Measurements from ENCODE around the gene MBD3L2B. TPM values are rescaled to one million over a fixed set of nuclear protein-coding genes. Genes with fewer than 3 reads are reported as not detected.
"Not testable (repeated sequence)": the region's sequence is repeated elsewhere in the genome, so short reads cannot be mapped to it uniquely, and the experiment has no call there.

Gene MBD3L2B
- total RNA-seq, 1 experiment from 2014 or later = not detected

DNA sequence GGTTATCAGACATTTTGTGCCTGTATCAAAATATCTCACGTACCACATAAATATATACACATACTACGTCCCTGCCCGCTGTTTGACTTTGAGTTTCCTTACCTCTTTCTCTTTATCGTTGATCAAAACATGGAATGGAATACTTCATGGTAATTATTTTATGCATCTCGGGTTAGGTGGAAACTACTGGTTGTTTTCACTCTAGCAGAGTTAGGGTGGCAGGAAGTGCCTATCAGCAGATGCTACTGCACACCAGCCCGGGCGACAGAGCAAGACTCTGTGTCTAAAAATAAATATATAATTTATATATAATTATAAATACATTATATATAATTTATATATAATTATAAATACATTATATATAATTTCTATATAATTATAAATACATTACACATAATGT is 31.7 kb upstream of the MBD3L2B start:
- CTCF ChIA-PET; DNase-seq (ENCODE audit: low spot score); H3K4me1 Mint-ChIP-seq; H3K9me3 Mint-ChIP-seq; ATAC-seq; H3K4me3 Mint-ChIP-seq; H3K27ac Mint-ChIP-seq; POLR2A ChIA-PET; H3K27me3 Mint-ChIP-seq (ENCODE audit: low read depth); H3K36me3 Mint-ChIP-seq: not testable (repeated sequence)

GRCh38 chr19:7051421-7051820 is 30.2 kb upstream of the MBD3L2B start:
- H3K4me1 Mint-ChIP-seq; H3K27me3 Mint-ChIP-seq (ENCODE audit: low read depth); POLR2A ChIA-PET; H3K4me3 Mint-ChIP-seq; H3K27ac Mint-ChIP-seq; H3K9me3 Mint-ChIP-seq; CTCF ChIA-PET; H3K36me3 Mint-ChIP-seq; DNase-seq (ENCODE audit: low spot score); ATAC-seq: not testable (repeated sequence)

GRCh38 chr19:7049021-7049420 is 27.8 kb upstream of the MBD3L2B start, which contains the start of gene MBD3L2:
Gene MBD3L2, plus strand, starts transcription at chr19:7049321. Its CDS starts 53 bp downstream, at chr19:7049374.
- H3K9me3 Mint-ChIP-seq; H3K4me1 Mint-ChIP-seq; CTCF ChIA-PET; ATAC-seq; H3K27me3 Mint-ChIP-seq (ENCODE audit: low read depth); DNase-seq (ENCODE audit: low spot score); POLR2A ChIA-PET; H3K4me3 Mint-ChIP-seq; H3K36me3 Mint-ChIP-seq; H3K27ac Mint-ChIP-seq: not testable (repeated sequence)

DNA sequence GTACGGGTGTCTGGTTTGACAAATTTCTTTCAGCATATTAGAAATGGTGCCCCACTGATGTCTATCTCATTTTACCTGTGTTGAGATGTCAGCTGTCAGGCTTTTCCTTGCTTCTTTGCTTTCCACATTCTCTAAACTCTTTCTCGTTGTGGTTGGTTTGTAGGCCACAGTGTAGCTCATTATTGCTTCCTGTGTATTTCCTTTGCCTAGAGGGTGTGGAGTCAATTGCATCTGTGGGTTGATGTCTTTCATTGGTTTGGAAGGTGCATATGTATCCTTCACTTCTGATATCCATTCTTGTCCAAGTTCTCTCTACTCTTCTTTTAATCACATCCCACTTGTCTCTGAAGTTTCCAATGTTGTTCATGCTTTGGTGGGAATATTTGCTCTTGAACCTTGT is 20.3 kb upstream of the MBD3L2B start:
- H3K9me3 Mint-ChIP-seq; H3K4me1 Mint-ChIP-seq; H3K27me3 Mint-ChIP-seq (ENCODE audit: low read depth); DNase-seq (ENCODE audit: low spot score); H3K36me3 Mint-ChIP-seq; ATAC-seq; CTCF ChIA-PET; H3K27ac Mint-ChIP-seq; H3K4me3 Mint-ChIP-seq; POLR2A ChIA-PET: not testable (repeated sequence)

GRCh38 chr19:7040079-7040478 is 18.8 kb upstream of the MBD3L2B start, which contains the start of gene MBD3L4:
Gene MBD3L4, minus strand, starts transcription at chr19:7040179. Its CDS starts 35 bp downstream, at chr19:7040144.
- H3K4me1 Mint-ChIP-seq; H3K27ac Mint-ChIP-seq; H3K27me3 Mint-ChIP-seq (ENCODE audit: low read depth); H3K36me3 Mint-ChIP-seq; H3K4me3 Mint-ChIP-seq; POLR2A ChIA-PET; CTCF ChIA-PET; H3K9me3 Mint-ChIP-seq; ATAC-seq; DNase-seq (ENCODE audit: low spot score): not testable (repeated sequence)

DNA sequence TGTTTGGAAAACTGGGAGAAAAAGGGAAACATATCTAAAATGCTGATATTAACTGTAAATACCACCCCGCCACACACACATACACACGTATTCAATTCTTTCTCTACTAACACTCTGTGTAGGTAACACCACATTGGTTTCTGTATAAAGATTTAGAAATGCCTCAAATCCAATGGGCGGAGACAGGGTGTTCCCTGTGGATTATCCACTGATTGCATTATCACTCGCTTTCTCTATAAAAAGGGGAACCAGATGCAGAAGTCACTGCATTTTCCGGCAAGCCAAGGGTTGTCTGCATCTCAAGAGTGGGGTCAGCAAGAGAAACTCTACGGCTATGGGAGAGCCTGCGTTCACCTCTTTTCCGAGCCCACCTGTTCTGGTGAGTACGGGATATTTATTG is 9.0 kb upstream of the MBD3L2B start, which contains the start of gene MBD3L5:
TSS of gene MBD3L5 (plus strand) at position 301 of the 400 bp plus-strand sequence. CDS start at position 335, 34 bp downstream.
- H3K36me3 Mint-ChIP-seq, CTCF ChIA-PET, POLR2A ChIA-PET: not testable (repeated sequence)

DNA sequence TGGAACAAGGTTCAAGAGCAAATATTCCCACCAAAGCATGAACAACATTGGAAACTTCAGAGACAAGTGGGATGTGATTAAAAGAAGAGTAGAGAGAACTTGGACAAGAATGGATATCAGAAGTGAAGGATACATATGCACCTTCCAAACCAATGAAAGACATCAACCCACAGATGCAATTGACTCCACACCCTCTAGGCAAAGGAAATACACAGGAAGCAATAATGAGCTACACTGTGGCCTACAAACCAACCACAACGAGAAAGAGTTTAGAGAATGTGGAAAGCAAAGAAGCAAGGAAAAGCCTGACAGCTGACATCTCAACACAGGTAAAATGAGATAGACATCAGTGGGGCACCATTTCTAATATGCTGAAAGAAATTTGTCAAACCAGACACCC is 7.6 kb upstream of the MBD3L2B start:
- H3K27me3 Mint-ChIP-seq (ENCODE audit: low read depth); H3K4me1 Mint-ChIP-seq; CTCF ChIA-PET; DNase-seq (ENCODE audit: low spot score); H3K27ac Mint-ChIP-seq; H3K36me3 Mint-ChIP-seq; POLR2A ChIA-PET; H3K4me3 Mint-ChIP-seq; ATAC-seq; H3K9me3 Mint-ChIP-seq: not testable (repeated sequence)

More for the DNA sequence above, 9.0 kb upstream of the MBD3L2B start, which contains the start of gene MBD3L5:
- not testable (repeated sequence) for DNase-seq (ENCODE audit: low spot score); H3K27ac Mint-ChIP-seq; ATAC-seq; H3K4me1 Mint-ChIP-seq; H3K4me3 Mint-ChIP-seq; H3K9me3 Mint-ChIP-seq; H3K27me3 Mint-ChIP-seq (ENCODE audit: low read depth)

GRCh38 chr19:7018828-7019227 is 2.4 kb downstream of the MBD3L2B start:
- no peak for ATAC-seq
- DNase-seq (ENCODE audit: low spot score) = no peak
- Mint-ChIP-seq H3K4me3 (no peak overlapping the region), H3K4me1 (no peaks in the 10 kb centered on the region), H3K36me3 (peaks cover 24% of the 10 kb centered on the region), H3K27me3 (ENCODE audit: low read depth) (peaks cover 6% of the 10 kb centered on the region), H3K9me3 (peaks cover 31% of the 10 kb centered on the region), H3K27ac (no peak overlapping the region)
- ChIA-PET CTCF (no interaction called here), POLR2A (no interaction called here)
- no peak for TF ChIP-seq GTF2I (CRISPR knock-in tag; conservative IDR thresholded peaks at IDR 0.05)
- no peak for TF ChIP-seq SOX15 (CRISPR knock-in tag; IDR thresholded peaks at IDR 0.05)
- no peak for TF ChIP-seq SMAD3 (CRISPR knock-in tag; IDR thresholded peaks at IDR 0.05; ENCODE audit: borderline replicate concordance)
- TF ChIP-seq, protein P1, sequence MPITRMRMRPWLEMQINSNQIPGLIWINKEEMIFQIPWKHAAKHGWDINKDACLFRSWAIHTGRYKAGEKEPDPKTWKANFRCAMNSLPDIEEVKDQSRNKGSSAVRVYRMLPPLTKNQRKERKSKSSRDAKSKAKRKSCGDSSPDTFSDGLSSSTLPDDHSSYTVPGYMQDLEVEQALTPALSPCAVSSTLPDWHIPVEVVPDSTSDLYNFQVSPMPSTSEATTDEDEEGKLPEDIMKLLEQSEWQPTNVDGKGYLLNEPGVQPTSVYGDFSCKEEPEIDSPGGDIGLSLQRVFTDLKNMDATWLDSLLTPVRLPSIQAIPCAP (CRISPR knock-in tag; IDR thresholded peaks at IDR 0.05) = no peak
- TF ChIP-seq KAT7 (CRISPR knock-in tag; IDR thresholded peaks at IDR 0.05; ENCODE audit: borderline replicate concordance) = no peak
- no peak for TF ChIP-seq ZNF671 (CRISPR knock-in tag; IDR thresholded peaks at IDR 0.05)
- TF ChIP-seq USF1 (CRISPR knock-in tag; IDR thresholded peaks at IDR 0.05) = no peak
- no peak for TF ChIP-seq ESRRA (CRISPR knock-in tag; IDR thresholded peaks at IDR 0.05; ENCODE audit: borderline replicate concordance)
- TF ChIP-seq JUN (CRISPR knock-in tag; IDR thresholded peaks at IDR 0.05) = no peak
- TF ChIP-seq SMAD4 (CRISPR knock-in tag; IDR thresholded peaks at IDR 0.05) = no peak
- TF ChIP-seq E2F5 (CRISPR knock-in tag; IDR thresholded peaks at IDR 0.05) = no peak
- TF ChIP-seq PRRX2 (CRISPR knock-in tag; IDR thresholded peaks at IDR 0.05) = no peak
- TF ChIP-seq, protein P2, sequence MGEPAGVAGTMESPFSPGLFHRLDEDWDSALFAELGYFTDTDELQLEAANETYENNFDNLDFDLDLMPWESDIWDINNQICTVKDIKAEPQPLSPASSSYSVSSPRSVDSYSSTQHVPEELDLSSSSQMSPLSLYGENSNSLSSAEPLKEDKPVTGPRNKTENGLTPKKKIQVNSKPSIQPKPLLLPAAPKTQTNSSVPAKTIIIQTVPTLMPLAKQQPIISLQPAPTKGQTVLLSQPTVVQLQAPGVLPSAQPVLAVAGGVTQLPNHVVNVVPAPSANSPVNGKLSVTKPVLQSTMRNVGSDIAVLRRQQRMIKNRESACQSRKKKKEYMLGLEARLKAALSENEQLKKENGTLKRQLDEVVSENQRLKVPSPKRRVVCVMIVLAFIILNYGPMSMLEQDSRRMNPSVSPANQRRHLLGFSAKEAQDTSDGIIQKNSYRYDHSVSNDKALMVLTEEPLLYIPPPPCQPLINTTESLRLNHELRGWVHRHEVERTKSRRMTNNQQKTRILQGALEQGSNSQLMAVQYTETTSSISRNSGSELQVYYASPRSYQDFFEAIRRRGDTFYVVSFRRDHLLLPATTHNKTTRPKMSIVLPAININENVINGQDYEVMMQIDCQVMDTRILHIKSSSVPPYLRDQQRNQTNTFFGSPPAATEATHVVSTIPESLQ (CRISPR knock-in tag; IDR thresholded peaks at IDR 0.05) = no peak
- TF ChIP-seq TEAD4 (CRISPR knock-in tag; IDR thresholded peaks at IDR 0.05) = no peak
